ENCODE measurements around the gene SIM2. TPM values are rescaled to one million over a fixed set of nuclear protein-coding genes. Genes with fewer than 3 reads are reported as not detected.
"Not testable (repeated sequence)": the region's sequence is repeated elsewhere in the genome, so short reads cannot be mapped to it uniquely, and the experiment has no call there.

Gene SIM2, protein sequence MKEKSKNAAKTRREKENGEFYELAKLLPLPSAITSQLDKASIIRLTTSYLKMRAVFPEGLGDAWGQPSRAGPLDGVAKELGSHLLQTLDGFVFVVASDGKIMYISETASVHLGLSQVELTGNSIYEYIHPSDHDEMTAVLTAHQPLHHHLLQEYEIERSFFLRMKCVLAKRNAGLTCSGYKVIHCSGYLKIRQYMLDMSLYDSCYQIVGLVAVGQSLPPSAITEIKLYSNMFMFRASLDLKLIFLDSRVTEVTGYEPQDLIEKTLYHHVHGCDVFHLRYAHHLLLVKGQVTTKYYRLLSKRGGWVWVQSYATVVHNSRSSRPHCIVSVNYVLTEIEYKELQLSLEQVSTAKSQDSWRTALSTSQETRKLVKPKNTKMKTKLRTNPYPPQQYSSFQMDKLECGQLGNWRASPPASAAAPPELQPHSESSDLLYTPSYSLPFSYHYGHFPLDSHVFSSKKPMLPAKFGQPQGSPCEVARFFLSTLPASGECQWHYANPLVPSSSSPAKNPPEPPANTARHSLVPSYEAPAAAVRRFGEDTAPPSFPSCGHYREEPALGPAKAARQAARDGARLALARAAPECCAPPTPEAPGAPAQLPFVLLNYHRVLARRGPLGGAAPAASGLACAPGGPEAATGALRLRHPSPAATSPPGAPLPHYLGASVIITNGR
- 4.0 and 23.1 TPM in 2 replicates for total RNA-seq

DNA sequence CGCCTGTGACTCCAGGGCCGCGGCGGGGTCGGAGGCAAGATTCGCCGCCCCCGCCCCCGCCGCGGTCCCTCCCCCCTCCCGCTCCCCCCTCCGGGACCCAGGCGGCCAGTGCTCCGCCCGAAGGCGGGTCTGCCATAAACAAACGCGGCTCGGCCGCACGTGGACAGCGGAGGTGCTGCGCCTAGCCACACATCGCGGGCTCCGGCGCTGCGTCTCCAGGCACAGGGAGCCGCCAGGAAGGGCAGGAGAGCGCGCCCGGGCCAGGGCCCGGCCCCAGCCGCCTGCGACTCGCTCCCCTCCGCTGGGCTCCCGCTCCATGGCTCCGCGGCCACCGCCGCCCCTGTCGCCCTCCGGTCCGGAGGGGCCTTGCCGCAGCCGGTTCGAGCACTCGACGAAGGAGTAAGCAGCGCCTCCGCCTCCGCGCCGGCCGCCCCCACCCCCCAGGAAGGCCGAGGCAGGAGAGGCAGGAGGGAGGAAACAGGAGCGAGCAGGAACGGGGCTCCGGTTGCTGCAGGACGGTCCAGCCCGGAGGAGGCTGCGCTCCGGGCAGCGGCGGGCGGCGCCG is at the start of gene SIM2:
TSS of gene SIM2 (plus strand) at position 135 of the 565 bp plus-strand sequence. CDS start 632 bp downstream, outside the sequence.
- DNase-seq (ENCODE audit: low read depth), result no peak

DNA sequence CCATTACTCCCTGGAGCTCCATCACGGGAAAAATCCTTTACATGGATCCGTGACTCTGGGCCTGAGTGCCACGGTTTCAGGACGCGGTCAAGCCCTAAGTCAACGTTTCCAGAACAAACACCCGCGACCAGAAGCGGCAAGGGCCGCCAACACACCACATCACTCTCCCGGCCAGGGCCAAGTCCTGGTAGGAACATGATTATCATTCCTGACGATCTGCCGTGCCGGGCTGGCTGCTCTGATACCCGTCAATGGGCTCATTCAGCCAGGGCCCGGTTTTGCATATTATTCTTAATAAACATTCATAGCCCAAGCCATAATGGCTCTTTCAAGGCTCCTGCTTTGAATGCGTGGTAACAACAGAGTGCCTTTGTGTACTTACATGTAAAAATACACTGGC is 44.6 kb upstream of the SIM2 start:
- DNase-seq (ENCODE audit: low read depth), result no peak

DNA sequence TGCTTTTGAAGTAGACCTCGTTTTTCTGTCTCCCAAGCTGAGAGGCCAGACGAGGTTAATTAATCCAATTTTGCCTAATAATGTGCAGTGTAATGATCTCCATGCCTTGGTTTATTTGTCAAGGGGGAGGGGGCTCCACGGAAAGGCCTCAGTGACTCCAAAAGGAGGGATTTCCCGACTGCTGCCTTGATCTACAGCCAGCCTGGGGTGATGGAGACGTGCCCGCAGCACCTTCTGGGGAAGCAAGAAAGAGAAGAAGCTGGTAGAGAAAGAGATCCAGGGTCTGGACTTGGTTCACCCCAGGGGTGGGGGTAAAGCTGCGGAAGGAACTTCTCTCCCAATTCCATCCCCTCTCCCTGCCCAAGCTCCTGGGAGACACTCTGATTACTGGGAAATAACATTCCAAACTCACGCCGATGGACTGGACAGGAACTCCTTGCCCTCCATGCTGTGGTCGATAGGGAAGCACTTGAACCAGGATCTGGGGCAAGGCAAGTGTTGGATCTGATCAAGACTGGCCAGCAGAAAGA is 44.1 kb upstream of the SIM2 start:
- DNase-seq (ENCODE audit: low read depth), result no peak

DNA sequence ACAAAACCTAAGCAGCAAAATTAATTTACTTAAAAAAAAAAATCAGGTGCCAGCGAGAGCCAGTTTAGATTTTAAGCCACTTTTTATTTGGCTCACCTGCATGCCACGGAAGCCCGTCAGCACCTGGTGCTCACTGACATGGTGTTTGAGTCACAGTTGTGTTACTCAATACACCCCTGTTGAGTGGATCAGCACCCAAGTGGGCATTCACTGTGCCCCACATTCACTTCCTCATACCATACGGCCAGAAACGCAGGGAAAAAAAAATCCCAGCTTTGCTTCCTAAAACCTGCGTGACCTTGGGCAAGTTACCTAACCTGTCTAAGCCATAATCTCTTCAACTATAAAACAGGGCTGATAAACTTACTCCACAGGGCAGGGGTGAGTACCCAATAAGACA is 42.8 kb upstream of the SIM2 start:
- peak; percentile 80 for DNase-seq (ENCODE audit: low read depth)

DNA sequence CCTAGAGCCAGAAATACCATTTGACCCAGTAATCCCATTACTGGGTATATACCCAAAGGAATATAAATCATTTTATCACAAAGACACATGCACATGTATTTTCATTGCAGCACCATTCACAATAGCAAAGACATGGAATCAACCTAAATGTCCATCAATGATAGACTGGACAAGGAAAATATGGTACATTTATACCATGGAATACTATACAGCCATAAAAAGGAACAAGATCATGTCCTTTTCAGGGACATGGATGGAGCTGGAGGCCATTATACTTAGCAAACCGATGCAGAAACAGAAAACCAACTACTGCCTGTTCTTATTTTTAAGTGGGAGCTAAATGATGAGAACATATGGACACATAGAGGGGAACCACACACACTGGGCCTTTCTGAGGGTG is 41.6 kb upstream of the SIM2 start:
- not testable (repeated sequence) for DNase-seq (ENCODE audit: low read depth)

DNA sequence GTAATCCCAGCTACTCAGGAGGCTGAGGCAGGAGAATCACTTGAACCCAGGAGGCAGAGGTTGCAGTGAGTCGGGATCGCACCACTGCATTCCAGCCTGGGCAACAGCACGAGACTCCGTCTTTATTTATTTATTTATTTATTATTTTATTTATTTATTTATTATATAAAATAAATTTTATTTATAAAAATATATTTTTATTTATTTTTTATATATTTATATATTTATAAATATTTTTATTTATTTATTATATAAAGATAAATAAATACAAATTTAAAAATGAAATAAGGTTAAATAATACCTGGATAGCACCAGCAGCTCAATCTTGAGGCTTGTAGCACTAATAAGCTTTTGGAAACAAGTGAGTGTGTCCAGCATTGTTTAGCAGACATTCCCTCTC is 40.9 kb upstream of the SIM2 start:
- DNase-seq (ENCODE audit: low read depth), result no peak

DNA sequence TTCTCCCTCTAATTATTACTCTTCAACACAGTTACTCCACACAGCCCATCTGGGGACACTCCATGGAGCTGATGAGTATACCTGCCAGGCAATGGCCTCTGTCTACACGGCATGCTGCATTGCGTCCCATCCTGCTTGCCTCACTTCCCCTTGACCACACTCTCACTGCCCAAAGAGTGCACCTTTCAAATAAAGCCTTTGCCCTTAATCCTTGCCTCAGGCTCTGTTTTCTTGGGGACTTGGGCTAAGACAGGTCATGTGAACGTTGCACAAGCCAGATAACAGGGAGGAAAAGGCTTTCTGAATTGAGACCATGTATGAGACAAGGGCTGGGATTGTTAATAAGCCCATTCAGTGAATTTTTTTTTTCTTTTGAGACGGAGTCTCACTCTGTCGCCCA is 40.0 kb upstream of the SIM2 start:
- no peak for DNase-seq (ENCODE audit: low read depth)

DNA sequence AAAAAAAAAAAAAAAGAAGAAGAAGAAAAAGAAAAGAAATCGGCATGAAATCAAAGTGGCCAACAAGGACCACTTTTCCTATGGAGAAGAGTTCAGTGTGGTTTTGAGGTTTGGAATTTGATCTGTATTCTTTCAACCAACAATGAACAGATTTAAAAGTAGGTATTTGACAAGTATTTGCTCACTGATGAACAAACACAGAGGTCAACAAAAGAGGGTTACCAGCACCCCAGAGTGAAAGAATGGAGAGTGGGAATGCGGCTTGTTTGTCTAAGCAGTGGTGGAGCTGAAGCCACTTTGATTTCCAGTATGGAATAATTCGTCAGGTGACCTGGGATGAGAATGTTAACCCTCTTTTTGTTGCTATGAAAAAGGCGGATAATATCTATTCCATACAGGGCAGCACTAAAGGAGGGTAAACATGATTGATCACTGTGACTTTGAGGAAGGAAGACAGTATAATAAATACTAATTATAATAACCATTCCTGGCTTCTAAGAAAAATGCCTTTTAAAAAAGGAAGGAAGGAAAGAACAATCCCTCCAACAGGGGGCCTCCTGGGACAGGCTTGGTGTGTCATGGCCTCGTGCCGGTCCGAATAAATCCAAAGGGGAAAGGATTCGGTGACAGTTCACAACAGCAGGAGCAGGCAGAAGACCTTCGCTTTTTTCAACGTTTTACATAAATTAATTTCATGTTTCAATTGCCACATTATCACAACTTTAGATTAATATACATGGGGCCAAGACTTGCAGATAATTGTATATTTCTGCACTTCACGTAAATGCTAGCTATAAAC is 37.2 kb upstream of the SIM2 start:
- DNase-seq (ENCODE audit: low read depth), result no peak

DNA sequence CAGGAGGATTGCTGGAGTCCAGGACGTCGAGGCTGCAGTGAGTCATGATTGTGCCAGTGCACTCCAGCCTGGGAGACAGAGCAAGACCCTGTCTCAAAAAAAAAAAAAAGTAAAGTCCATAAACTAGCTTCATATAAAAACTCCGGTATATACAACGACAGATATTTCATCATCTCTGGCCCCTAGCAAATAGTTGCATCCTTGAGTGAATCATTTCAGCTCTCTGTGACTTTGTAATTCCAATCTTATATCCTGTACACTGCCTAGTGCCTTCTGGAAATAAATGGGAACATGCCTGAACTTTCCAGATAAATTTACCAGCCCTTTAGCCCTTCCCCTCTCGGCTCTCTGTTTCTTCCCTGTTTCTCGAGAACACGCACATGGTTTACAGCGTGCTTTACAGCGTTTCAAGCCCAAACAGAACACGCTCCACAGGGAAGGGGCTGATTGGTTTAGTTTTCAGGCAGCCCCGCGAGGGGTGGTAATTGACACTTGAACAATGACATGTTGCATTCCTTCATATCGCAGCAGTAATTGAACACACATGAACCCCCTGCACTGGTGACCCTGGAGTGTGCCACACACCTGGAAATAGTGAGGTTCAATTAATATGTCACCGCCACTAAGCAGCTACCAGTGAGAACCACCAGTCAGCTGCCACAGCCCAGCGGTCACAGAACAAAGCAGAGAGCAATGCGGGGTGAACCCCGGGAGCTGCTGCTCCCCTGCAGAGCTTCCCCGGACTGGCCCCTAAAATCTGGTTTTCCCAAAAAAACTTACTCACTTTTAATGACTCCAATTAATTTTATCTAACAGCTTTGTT is 35.7 kb upstream of the SIM2 start:
- peak; percentile 22 for DNase-seq (ENCODE audit: low read depth)

DNA sequence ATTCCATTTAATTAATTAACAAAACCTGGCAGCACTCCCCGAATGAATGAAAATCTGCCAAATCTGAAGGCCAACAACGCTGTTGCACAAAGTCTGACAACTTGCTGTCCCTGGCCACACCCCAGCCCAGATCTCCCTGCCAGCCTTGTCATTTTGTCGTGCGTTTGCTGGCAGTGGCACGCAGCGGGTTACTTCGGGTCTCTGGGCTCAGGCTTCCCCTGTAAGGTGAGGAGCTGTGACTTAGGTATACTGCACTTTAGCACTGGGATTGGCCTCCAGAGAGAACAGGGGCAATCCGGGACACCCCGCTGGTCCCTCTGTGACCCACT is 34.3 kb upstream of the SIM2 start:
- DNase-seq (ENCODE audit: low read depth), result no peak

DNA sequence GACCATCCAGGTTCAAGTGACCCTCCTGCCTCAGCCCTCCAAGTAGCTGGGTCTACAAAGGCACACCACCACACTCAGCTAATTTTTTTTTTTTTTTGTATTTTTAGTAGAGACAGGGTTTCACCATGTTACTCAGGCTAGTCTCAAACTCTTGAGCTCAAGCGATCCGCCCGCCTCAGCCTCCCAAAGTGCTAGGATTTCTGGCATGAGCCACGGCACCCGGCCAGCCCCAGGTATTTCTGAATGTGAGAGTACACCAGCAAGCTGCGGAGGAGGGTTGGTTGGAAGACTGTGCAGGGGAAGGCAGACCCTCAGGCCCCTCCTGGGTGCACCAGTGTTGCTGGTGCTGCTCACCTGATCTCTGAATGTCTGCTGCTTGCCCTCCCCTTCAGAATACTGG is 33.1 kb upstream of the SIM2 start:
- no peak for DNase-seq (ENCODE audit: low read depth)

DNA sequence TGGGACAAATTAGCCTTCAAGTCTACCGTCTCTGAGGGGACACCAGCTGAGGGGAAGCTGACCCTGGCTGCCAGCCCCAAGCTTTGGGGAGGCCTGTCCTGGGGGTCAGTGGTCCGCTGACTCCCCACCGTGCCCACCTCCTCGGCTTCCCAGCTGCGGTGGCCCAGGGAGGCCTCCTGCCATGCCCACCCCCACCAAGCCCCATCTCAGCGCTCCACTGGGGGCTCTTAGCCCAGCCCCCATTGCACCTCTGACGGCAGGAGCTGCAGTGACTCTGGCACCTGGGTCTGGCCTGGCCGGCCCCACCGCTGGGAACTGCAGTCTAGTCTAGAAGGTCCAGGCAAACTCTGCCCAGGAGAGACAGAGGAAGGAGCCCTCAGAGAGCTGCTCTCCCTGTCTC is 30.2 kb upstream of the SIM2 start:
- no peak for DNase-seq (ENCODE audit: low read depth)

DNA sequence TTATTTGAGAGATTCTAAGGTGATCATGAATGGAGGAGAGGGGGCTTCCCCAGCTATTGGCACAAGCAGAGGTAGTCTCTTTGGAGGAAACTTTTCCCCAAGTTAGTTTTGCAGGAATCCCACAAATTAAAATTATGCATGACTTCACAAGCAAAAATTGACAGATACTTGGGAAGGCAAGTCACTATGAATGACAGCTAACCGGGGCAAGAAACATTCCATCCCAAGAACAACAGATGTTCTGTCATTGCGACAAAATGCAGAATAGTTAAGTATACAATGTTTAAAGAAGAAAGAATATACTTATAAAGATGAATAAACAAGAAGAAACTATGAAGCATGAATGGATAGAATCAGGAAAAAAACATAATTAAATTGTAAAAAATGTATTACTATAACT is 27.1 kb upstream of the SIM2 start:
- DNase-seq (ENCODE audit: low read depth), result no peak

DNA sequence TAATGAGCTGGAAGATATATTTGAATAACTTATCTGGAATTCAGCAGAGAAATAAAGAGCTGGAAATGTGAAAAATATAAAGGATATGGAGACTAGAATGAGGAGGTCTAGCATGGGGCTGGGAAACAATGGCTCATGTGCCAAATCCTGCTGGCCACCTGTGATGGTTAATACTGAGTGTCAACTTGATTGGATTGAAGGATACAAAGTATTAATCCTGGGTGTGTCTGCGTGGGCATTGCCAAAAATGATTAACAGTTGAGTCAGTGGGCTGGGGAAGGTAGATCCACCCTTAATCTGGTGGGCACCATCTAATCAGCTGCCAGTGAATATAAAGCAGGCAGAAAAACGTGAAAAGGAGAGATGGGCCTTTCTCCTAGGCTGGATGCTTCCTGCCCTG is 26.6 kb upstream of the SIM2 start:
- DNase-seq (ENCODE audit: low read depth), result not testable (repeated sequence)

DNA sequence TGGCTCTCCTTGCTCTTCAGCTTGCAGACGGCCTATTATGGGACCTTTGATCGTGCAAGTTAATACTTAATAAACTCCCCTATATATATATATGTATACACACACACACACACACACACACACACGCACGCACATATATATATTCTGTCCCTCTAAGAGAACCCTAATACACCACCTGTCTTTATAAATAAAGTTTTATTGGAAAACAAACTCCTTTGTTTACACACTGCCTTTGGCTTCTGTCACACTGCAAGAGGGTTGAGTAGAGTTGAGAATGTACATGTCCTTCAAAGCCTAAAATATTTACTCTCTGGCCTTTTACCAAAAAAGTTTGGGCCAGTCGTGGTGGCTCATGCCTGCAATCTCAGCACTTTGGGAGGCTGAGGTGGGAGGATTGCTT is 26.2 kb upstream of the SIM2 start:
- DNase-seq (ENCODE audit: low read depth), result no peak

DNA sequence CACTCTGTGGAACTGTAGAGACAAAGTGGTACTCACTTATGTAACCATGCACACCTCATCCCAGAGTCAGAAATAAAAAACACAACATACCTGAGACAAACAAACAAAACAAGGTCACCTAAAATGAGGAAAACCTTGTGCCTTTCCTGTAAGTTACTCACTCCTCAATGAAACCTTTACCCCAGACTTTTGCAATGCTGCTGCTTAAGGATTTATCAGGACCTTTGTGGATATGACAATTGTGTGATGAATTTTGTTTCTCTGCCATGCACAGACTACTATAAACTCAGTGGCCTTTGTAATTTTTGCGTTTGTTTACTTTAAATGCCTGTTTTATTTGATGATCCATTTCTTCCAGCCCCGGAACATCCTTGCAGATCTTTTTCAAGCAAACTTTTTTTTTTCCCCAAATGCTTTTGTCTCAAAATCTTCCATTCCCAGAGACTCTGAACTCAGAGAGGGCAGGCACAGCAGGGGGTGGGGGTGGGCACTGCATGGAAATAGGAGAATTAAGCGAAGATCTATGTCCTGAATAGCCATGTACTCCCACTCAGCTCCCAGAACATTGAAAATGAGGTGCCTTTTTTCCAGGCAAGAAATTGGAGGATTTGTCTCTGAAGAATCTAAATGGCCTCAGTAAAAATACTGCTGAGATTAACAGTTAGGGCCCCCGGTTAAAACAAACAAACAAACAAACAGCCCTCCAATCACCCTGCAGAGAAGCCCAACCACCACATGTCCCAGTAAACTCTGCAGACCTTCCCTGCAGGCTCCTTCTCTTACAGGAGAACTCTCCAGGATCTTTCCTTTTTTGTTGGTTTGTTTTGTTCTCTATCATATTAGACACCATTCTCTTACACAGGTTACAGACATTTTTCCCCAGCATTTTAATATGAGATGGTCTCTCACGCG is 22.6 kb upstream of the SIM2 start:
- no peak for DNase-seq (ENCODE audit: low read depth)

DNA sequence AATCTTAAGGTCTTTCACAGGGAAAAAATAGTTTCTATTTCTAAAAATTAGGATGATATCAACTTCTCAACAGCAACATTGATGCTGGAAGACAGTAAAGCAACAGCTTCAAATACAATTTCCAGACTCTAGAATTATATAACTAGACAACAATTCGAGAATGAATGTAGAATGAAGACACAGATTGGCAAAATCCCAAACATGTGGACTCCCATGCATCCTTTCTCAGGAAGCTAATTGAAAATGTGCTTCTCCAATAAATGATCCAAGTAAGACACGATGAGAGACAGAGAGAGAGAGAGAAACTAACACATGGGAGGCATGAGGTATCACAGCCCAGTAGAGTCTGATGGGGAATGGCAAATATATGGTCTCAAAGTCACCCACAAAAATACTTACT is 21.5 kb upstream of the SIM2 start:
- DNase-seq (ENCODE audit: low read depth), result no peak

DNA sequence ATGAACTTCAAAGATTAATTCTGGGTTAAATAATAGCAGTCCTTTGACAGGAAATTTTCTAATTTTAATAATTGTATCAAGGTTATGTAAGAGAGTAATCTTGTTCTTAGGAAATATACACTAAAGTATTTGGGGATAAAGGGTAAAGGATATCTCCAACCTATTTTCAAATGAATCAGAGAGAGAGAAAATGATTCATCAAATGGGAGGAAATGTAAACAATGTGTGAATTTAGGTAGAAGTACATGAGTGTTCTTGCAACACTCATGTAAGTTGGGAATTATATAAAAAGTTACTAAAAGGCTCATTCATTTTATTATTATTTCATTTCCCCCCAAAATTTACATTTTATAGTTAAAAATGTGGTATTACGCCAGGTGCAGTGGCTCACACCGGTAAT is 20.4 kb upstream of the SIM2 start:
- DNase-seq (ENCODE audit: low read depth), result no peak

DNA sequence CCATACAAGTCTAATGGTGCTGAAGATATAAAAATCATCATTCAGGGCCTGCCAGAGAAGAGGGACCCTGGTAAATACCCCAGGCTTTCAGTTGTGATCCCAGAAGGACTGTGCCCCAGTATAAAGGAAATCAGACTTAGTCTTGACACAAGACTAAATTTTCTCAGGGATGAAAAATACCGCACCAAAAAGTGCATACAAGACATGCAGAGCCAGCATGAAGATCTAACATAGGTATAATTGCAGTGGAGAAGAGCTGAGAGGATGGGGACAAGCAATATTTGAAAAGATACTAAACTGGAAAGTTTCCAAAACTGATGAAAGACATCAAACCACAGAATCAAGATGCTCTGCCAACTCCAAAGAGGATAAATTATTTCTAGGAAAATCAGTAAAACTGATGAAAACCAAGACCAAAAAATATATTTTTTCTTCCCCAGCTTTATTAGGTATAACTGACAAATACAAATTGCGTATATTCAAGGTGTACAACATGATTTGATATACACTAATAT is 17.7 kb upstream of the SIM2 start:
- no peak for DNase-seq (ENCODE audit: low read depth)
